Hepatocyte (in vitro differentiated cells): ENCODE results near the gene ZNF584.

Source experiments
- EZH2 ChIP-seq: fragments of 200-600 bp; sonication (generic); IDR thresholded peaks from 2 replicates; pipeline ENCODE4 v1.6.1; 2016; ENCODE audit warnings: antibody characterized with exemption, mild to moderate bottlenecking, borderline replicate concordance
- EZH2phosphoT487 ChIP-seq: fragments of 200-600 bp; sonication (generic); IDR thresholded peaks from one replicate; pipeline ENCODE4 v1.6.1; 2018; ENCODE audit warnings: antibody characterized with exemption, mild to moderate bottlenecking, low read depth, moderate library complexity; ENCODE audit not compliant: unreplicated experiment, severe bottlenecking
- TF ChIP-seq, protein P1 (sequence below): fragments of 200-600 bp; sonication (generic); IDR thresholded peaks from 2 replicates; pipeline ENCODE4 v1.5.1; 2016; ENCODE audit warnings: antibody characterized with exemption, mild to moderate bottlenecking; ENCODE audit not compliant: poor library complexity

DNA sequence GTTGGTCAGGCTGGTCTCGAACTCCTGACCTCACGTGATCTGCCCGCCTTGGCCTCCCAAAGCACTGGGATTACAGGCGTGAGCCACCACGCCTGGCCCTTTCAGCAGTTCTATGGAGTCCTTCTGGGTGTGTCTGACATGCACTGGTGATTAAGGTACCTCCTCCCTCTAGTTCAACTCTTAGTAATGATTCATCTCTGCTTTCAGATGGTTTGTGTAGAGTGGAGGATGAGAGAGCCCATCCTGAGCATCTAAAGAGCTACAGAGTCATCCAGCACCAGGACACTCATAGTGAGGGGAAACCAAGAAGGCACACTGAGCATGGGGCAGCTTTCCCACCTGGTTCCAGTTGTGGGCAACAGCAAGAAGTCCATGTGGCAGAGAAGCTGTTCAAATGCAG lies 8.2 kb downstream of the ZNF584 start:
- TF ChIP-seq, protein P1, sequence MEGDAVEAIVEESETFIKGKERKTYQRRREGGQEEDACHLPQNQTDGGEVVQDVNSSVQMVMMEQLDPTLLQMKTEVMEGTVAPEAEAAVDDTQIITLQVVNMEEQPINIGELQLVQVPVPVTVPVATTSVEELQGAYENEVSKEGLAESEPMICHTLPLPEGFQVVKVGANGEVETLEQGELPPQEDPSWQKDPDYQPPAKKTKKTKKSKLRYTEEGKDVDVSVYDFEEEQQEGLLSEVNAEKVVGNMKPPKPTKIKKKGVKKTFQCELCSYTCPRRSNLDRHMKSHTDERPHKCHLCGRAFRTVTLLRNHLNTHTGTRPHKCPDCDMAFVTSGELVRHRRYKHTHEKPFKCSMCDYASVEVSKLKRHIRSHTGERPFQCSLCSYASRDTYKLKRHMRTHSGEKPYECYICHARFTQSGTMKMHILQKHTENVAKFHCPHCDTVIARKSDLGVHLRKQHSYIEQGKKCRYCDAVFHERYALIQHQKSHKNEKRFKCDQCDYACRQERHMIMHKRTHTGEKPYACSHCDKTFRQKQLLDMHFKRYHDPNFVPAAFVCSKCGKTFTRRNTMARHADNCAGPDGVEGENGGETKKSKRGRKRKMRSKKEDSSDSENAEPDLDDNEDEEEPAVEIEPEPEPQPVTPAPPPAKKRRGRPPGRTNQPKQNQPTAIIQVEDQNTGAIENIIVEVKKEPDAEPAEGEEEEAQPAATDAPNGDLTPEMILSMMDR = no peak
- TF ChIP-seq EZH2 (no peak), EZH2phosphoT487 (no peak)
